Keratinocyte (primary cell): ENCODE results near the gene IRGQ. TPM values are rescaled to one million over a fixed set of nuclear protein-coding genes. Genes with fewer than 3 reads are reported as not detected.

Source experiments
- DNase-seq: peaks from one replicate; pipeline ENCODE4 v3.0.0-alpha.2; 2011; ENCODE audit warnings: low read depth, missing footprints, low spot score
- FAIRE-seq: peaks from 2 replicates; lab custom pipeline; 2011; peaks lifted over from hg19 to GRCh38; lab: Jason Lieb, UNC
- H2AFZ ChIP-seq: 2 replicates; pipeline ENCODE4 v1.6.0; 2012; ENCODE audit warnings: low read length, control low read depth, inconsistent platforms; ENCODE audit not compliant: control insufficient read depth
- H3K27ac ChIP-seq: 2 replicates; pipeline ENCODE4 v1.5.1; 2011; ENCODE audit warnings: low read length; ENCODE audit not compliant: control insufficient read depth, insufficient read depth
- H3K27me3 ChIP-seq: 3 replicates; pipeline ENCODE4 v1.6.0; 2011; ENCODE audit warnings: low read length; ENCODE audit not compliant: control insufficient read depth, insufficient read depth; ENCODE audit errors: extremely low read depth
- H3K36me3 ChIP-seq, 2 experiments: 2 replicates in 1 of 2; 3 replicates in 1 of 2; pipeline ENCODE4 v1.5.1; 2011; ENCODE audit warnings: low read length in 2 of 2, mild to moderate bottlenecking in 1 of 2; ENCODE audit not compliant: control insufficient read depth in 2 of 2, insufficient read depth in 2 of 2; ENCODE audit errors: extremely low read depth in 1 of 2
- H3K4me1 ChIP-seq: 3 replicates; pipeline ENCODE4 v1.5.1; 2011; ENCODE audit warnings: low read length; ENCODE audit not compliant: control insufficient read depth, insufficient read depth; ENCODE audit errors: extremely low read depth
- H3K4me2 ChIP-seq: 3 replicates; pipeline ENCODE4 v1.6.0; 2011; ENCODE audit warnings: low read depth, low read length; ENCODE audit not compliant: control insufficient read depth, insufficient read depth; ENCODE audit errors: extremely low read depth
- H3K4me3 ChIP-seq, 3 experiments: fragments of 200-600 bp in 1 of 3; sonication (generic) in 1 of 3; 2 replicates in 2 of 3; 3 replicates in 1 of 3; pipeline ENCODE4 v1.5.1; 2011 to 2016; ENCODE audit warnings: low read length in 3 of 3, mild to moderate bottlenecking in 3 of 3, control low read depth in 2 of 3, inconsistent platforms in 1 of 3, low read depth in 1 of 3, mixed read lengths in 1 of 3, mixed run types in 1 of 3, moderate library complexity in 1 of 3; ENCODE audit not compliant: control insufficient read depth in 2 of 3, insufficient read depth in 2 of 3; ENCODE audit errors: extremely low read depth in 1 of 3
- H3K79me2 ChIP-seq: 2 replicates; pipeline ENCODE4 v1.6.0; 2012; ENCODE audit warnings: low read length; ENCODE audit not compliant: control insufficient read depth, insufficient read depth
- H3K9ac ChIP-seq: 3 replicates; pipeline ENCODE4 v1.6.0; 2011; ENCODE audit warnings: low read length; ENCODE audit not compliant: control insufficient read depth, insufficient read depth; ENCODE audit errors: extremely low read depth
- H3K9me1 ChIP-seq: 3 replicates; pipeline ENCODE4 v1.6.0; 2011; ENCODE audit warnings: low read length; ENCODE audit not compliant: control insufficient read depth, insufficient read depth; ENCODE audit errors: extremely low read depth
- H3K9me3 ChIP-seq: 2 replicates; pipeline ENCODE4 v1.5.1; 2012; ENCODE audit warnings: low read depth, low read length; ENCODE audit not compliant: control insufficient read depth
- H4K20me1 ChIP-seq: 3 replicates; pipeline ENCODE4 v1.6.0; 2011; ENCODE audit warnings: low read length; ENCODE audit not compliant: control insufficient read depth, insufficient read depth; ENCODE audit errors: extremely low read depth
- CTCF ChIP-seq, 3 experiments: IDR thresholded peaks in 1 of 3; conservative IDR thresholded peaks in 1 of 3; optimal IDR thresholded peaks in 1 of 3; 2 replicates in 2 of 3; 3 replicates in 1 of 3; pipeline versions ENCODE3 to v1.5.1; 2011; ENCODE audit warnings: low read length in 3 of 3, mild to moderate bottlenecking in 3 of 3, moderate library complexity in 2 of 3, control low read depth in 1 of 3, inconsistent platforms in 1 of 3; ENCODE audit not compliant: insufficient read depth in 2 of 3; ENCODE audit errors: extremely low read depth in 1 of 3
- EZH2 ChIP-seq: IDR thresholded peaks from one replicate; pipeline ENCODE4 v1.6.1; 2012; ENCODE audit warnings: inconsistent platforms, mild to moderate bottlenecking, low read length, moderate library complexity
- dilution Hi-C: fragments of 300-500 bp; cut with MboI; formaldehyde crosslinking; loops from one replicate; pipeline ENCODE4 v1.7.0; 2020; ENCODE audit warnings: low sequenced_read_pairs; ENCODE audit not compliant: extremely low pct_ligation_motif_present
- polyA plus RNA-seq, 5 experiments: library from polyadenylated mRNA; depleted of rRNA in 3 of 5; stranded (reverse) in 3 of 5; stranded (forward) in 1 of 5; unstranded in 1 of 5; fragments of >200 nt; gene quantifications; 1 replicate in 1 of 5; 2 replicates in 3 of 5; 3 replicates in 1 of 5; pipeline versions ENCODE4 v1.2.1 to v1.2.3, GENCODE V29; 2011 to 2012; ENCODE audit warnings: missing spikeins in 2 of 5, low read depth in 1 of 5, low replicate concordance in 1 of 5

Gene IRGQ
- polyA plus RNA-seq, 1 donor (not counting 4 experiments of a cell fraction or from before 2014, with no cell fraction given), result 12.9 TPM

- Histone ChIP-seq H3K79me2 (no peaks in the 10 kb centered on the region), H3K4me3 (no peak overlapping the region), H3K9me1 (no peaks in the 10 kb centered on the region), H3K27ac (no peak overlapping the region), H3K9ac (no peak overlapping the region), H3K36me3 (peaks cover 4 to 17% of the 10 kb centered on the region in 2 experiments), H3K27me3 (no peaks in the 10 kb centered on the region), H2AFZ (no peak overlapping the region), H4K20me1 (no peaks in the 10 kb centered on the region), H3K4me2 (no peak overlapping the region), H3K9me3 (no peaks in the 10 kb centered on the region), H3K4me1 (no peaks in the 10 kb centered on the region)
- no peak for FAIRE-seq
- dilution Hi-C loops, result no loop called here
- no peak for DNase-seq
- TF ChIP-seq EZH2 (no peak), CTCF (optimal IDR thresholded peaks at IDR 0.05 in 1 of 3, IDR thresholded peaks at IDR 0.05 in 1 of 3, conservative IDR thresholded peaks at IDR 0.05 in 1 of 3; ENCODE audit: extremely low read depth in 1 of 3, insufficient read depth in 2 of 3, low read length in 3 of 3) (no peak)
Observed at GRCh38 chr19:43540381-43540780, 55.6 kb downstream of the IRGQ start.

GRCh38 chr19:43538922-43539321 lies 57.0 kb downstream of the IRGQ start:
- FAIRE-seq (no peak), DNase-seq (no peak)
- TF ChIP-seq EZH2, result no peak
- no peak for TF ChIP-seq CTCF (optimal IDR thresholded peaks at IDR 0.05 in 1 of 3, IDR thresholded peaks at IDR 0.05 in 1 of 3, conservative IDR thresholded peaks at IDR 0.05 in 1 of 3; ENCODE audit: extremely low read depth in 1 of 3, insufficient read depth in 2 of 3, low read length in 3 of 3)
- H3K9me3 ChIP-seq, result no peaks in the 10 kb centered on the region
- dilution Hi-C loops, result no loop called here
- no peak overlapping the region for H3K4me3 ChIP-seq
- no peaks in the 10 kb centered on the region for H3K4me1 ChIP-seq
- H3K4me2 ChIP-seq, result no peak overlapping the region
- H2AFZ ChIP-seq, result no peak overlapping the region
- no peaks in the 10 kb centered on the region for H4K20me1 ChIP-seq
- H3K9ac ChIP-seq, result no peak overlapping the region
- no peaks in the 10 kb centered on the region for H3K9me1 ChIP-seq
- peaks cover 4 to 15% of the 10 kb centered on the region in 2 experiments for H3K36me3 ChIP-seq
- H3K79me2 ChIP-seq, result no peaks in the 10 kb centered on the region
- no peak overlapping the region for H3K27ac ChIP-seq
- H3K27me3 ChIP-seq, result no peaks in the 10 kb centered on the region
